ENCODE results near the gene ATG7.
"Not testable (repeated sequence)": the region's sequence is repeated elsewhere in the genome, so short reads cannot be mapped to it uniquely, and the experiment has no call there.

Gene ATG7

DNA sequence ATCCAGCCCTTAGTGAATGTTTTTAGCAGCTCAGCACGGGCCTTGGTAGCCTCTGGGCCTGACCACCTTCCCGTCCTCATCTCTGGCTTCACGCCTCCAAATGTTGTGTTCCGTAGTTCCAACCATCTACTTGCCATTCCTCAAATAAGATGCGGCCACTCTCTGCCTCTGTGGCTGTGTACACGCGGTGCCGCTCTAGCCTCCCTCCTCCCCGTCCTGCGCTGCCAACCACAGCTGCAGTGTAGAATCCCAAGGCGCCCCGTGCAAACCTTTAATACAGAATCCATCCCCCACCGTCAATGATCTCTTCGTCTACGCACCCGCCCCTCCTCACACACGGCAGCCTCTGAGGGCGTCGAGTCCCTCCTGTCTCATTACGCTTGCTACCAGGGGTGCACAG, 294.3 kb downstream of the ATG7 start:
- Histone ChIP-seq H3K27me3 (ENCODE audit: control insufficient read depth, insufficient read depth, low read length) (no peaks in the 10 kb centered on the region), H3K36me3 (ENCODE audit: control insufficient read depth, insufficient read depth, low read length) (peaks cover 15% of the 10 kb centered on the region), H3K4me1 (ENCODE audit: control insufficient read depth, insufficient read depth, low read length) (peaks cover 15% of the 10 kb centered on the region), H3K27ac (ENCODE audit: low read depth, low read length) (peak overlapping the region; percentile 85), H3K9ac (ENCODE audit: low read length) (no peak overlapping the region), H3K4me3 (ENCODE audit: low read length) (no peak overlapping the region)

DNA sequence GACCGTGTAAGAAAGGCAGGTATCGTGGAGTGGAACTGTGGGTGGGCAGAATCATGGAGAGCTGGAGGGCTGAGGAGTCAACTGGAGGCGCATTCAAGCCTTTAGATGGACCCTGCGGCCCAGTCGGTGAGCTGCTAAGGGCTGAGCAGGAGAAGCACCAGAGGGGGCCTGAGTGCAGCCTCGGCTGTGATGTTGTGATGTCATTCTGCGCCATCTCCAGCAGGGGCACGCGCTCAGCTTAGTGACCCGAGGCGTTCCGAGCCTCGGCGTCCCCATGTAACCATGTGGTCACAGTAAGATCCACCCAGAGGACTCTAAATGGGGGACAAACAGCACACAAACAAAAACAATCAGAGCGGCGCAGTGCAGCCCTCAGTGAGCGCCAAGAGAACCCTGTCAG, 294.7 kb downstream of the ATG7 start:
- Histone ChIP-seq H3K36me3 (ENCODE audit: control insufficient read depth, insufficient read depth, low read length) (peaks cover 15% of the 10 kb centered on the region), H3K4me3 (ENCODE audit: low read length) (no peak overlapping the region), H3K27me3 (ENCODE audit: control insufficient read depth, insufficient read depth, low read length) (no peaks in the 10 kb centered on the region), H3K4me1 (ENCODE audit: control insufficient read depth, insufficient read depth, low read length) (peaks cover 13% of the 10 kb centered on the region), H3K27ac (ENCODE audit: low read depth, low read length) (peak overlapping the region; percentile 85), H3K9ac (ENCODE audit: low read length) (no peak overlapping the region)

DNA sequence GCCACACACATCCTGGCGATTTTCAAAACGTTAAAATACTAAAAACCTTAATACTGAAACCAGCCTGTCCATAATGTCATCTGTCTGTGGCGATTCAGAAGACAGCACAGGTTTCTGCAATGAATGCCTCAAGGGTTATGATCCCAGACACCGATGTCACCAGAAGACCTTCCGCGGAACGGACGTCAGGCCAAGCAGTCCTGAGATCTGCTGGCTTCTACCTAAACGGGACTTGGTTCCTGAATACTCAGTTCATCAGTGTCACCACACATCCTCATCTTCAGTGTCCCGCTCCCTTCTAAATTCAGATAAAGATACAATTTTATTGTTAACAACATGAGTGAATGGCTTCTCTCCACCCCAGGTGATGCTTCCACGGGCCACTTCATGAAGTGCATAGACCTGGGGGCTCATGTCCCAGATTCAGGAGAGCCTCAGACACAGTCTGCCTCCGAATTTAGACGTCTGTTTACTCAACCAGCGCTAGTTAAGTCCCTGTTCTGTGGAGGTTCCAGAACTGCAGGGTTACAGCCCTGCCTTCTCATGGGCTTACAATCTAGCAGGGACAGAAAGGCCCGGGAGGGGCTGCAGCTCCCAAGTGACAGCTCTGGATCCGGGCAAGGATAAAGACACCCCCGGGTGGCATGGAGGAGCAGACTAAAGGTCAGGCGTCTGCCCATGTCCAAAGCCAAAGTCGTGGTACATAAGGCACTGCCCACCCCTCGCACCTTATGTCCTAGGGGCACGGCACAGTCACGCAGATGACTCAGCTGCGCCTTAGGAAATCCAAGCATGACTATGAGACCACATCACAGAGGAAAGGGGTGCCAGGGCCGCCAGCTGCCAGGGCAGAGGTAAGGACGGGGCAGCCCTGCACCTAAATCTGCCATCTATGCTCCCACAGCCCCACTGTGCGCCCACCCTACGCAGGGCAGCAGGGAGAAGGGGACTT, 295.6 kb downstream of the ATG7 start:
- H3K36me3 ChIP-seq (ENCODE audit: control insufficient read depth, insufficient read depth, low read length), result peaks cover 15% of the 10 kb centered on the region
- no peak overlapping the region for H3K4me3 ChIP-seq (ENCODE audit: low read length)
- no peaks in the 10 kb centered on the region for H3K27me3 ChIP-seq (ENCODE audit: control insufficient read depth, insufficient read depth, low read length)
- peaks cover 13% of the 10 kb centered on the region for H3K4me1 ChIP-seq (ENCODE audit: control insufficient read depth, insufficient read depth, low read length)
- H3K9ac ChIP-seq (ENCODE audit: low read length), result no peak overlapping the region
- H3K27ac ChIP-seq (ENCODE audit: low read depth, low read length), result peak overlapping the region; percentile 85

DNA sequence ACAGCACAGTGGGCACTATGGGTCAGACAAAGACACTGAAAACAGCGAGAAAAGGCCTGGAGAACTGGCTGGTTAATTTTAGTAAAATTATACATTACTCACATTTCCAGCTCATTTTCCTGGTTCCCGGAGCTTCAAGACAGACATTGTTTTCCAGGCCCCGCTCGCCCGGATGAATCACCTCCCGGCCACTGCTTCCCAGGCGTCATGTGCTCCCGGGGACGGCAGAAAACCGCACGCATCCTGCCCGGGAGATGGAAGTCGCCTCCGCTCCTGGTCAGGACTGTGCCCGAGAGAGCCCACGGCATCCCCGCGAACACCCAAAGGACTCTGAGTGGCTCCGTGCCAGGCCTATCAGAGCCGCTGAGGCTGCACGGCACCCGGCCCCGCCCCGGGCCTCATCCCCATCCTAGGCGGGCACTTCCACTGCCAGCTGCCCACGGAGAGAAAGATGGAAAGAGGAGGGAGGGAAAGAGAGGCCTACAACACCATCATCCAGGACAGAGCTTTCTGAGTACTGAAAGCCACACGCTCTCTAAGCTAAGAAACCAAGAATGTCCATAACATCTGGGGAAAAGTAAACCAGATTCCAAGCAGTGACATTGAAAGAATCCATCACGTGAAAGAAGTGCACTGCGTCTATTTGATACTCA, 296.4 kb downstream of the ATG7 start:
- Histone ChIP-seq H3K9ac (ENCODE audit: low read length) (no peak overlapping the region), H3K4me1 (ENCODE audit: control insufficient read depth, insufficient read depth, low read length) (peaks cover 13% of the 10 kb centered on the region), H3K27ac (ENCODE audit: low read depth, low read length) (peak overlapping the region; percentile 85), H3K36me3 (ENCODE audit: control insufficient read depth, insufficient read depth, low read length) (peaks cover 11% of the 10 kb centered on the region), H3K4me3 (ENCODE audit: low read length) (peak overlapping the region; percentile 45), H3K27me3 (ENCODE audit: control insufficient read depth, insufficient read depth, low read length) (no peaks in the 10 kb centered on the region)

DNA sequence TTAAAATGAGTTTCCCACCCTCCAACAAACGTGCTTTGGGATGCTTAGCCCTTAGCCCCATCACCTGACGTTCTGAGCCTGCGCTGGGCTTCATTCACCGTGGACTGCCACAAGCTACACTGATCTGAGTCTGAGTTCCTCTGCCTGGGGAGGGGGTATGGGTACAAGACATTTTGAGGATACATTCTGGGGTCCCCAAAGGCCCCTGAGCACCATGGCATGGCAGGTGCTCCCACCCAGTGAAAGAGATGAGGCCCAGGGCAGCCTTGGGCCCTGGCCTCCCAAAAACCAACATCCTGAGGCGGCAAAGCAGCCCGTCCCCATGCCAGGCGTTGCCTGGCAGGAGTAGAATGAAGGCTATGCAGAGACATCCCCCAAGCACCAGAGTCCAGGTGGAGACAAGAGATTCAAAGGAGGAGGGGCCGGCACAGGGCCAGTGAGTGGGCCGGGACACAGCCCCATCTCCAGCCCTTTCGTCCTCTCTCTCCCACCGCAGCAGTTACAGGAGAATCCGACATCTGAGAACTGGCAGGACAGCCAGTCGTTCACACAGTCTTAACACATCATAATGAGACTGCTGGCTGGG, 297.1 kb downstream of the ATG7 start:
- Histone ChIP-seq H3K4me3 (ENCODE audit: low read length) (no peak overlapping the region), H3K36me3 (ENCODE audit: control insufficient read depth, insufficient read depth, low read length) (peaks cover 8% of the 10 kb centered on the region), H3K27me3 (ENCODE audit: control insufficient read depth, insufficient read depth, low read length) (no peaks in the 10 kb centered on the region), H3K27ac (ENCODE audit: low read depth, low read length) (peak overlapping the region; percentile 85), H3K4me1 (ENCODE audit: control insufficient read depth, insufficient read depth, low read length) (peaks cover 13% of the 10 kb centered on the region), H3K9ac (ENCODE audit: low read length) (no peak overlapping the region)

DNA sequence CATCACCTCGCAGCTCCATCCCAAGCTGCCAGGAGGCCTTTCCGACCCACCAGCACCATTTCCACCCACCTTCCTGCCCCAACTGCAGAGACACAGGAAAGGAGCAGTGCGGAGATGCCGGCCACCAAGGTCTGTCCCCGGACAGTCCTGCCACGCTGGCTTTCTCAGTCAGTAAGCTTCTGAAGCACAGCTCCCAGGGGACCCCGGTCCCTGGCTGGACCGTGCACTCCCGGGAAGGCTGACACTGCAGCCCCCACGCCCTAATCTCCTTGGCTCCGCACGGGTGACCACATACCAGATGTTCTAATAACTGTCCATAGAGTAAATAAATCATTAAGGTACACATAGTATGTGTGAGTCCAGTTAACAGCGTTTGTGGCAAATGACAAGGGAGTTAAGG, 298.1 kb downstream of the ATG7 start:
- Histone ChIP-seq H3K27me3 (ENCODE audit: control insufficient read depth, insufficient read depth, low read length) (no peaks in the 10 kb centered on the region), H3K27ac (ENCODE audit: low read depth, low read length) (no peak overlapping the region), H3K9ac (ENCODE audit: low read length) (no peak overlapping the region), H3K4me1 (ENCODE audit: control insufficient read depth, insufficient read depth, low read length) (peaks cover 13% of the 10 kb centered on the region), H3K36me3 (ENCODE audit: control insufficient read depth, insufficient read depth, low read length) (peaks cover 12% of the 10 kb centered on the region), H3K4me3 (ENCODE audit: low read length) (no peak overlapping the region)

DNA sequence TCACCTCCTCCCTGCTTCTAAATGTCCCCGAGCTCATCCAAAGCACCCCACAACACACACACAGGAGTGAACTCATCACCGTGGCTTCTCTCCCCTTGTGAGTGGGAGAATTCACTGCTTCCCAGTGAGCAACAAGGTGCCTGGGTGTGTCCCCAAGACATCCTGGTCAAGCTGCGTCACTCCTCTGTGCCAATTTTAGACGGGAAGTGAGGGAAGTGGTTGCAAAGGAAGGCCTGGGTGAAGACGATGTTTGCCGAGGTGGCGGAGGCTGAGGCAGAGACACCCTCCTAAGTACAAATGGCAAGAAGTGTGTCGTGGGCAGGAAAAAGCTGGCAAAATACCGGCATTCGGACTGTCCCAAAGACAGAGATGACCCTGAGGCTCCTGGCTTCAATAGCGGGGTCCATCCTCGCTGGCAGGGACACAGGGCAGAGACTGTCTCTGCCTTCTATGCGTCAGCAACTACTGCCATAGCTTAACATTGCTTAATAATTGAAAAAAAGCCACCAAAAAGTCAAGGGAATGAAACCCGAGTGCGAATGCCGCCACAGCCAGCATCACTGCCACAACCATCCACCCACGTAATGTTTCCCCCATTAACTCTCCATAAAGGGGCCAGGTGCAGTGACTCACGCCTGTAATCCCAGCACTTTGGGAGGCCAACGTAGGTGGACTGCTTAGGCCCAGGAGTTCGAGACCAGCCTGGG, 298.7 kb downstream of the ATG7 start:
- Histone ChIP-seq H3K4me1 (ENCODE audit: control insufficient read depth, insufficient read depth, low read length) (peaks cover 13% of the 10 kb centered on the region), H3K36me3 (ENCODE audit: control insufficient read depth, insufficient read depth, low read length) (peaks cover 10% of the 10 kb centered on the region), H3K4me3 (ENCODE audit: low read length) (no peak overlapping the region), H3K27ac (ENCODE audit: low read depth, low read length) (no peak overlapping the region), H3K27me3 (ENCODE audit: control insufficient read depth, insufficient read depth, low read length) (no peaks in the 10 kb centered on the region), H3K9ac (ENCODE audit: low read length) (no peak overlapping the region)

DNA sequence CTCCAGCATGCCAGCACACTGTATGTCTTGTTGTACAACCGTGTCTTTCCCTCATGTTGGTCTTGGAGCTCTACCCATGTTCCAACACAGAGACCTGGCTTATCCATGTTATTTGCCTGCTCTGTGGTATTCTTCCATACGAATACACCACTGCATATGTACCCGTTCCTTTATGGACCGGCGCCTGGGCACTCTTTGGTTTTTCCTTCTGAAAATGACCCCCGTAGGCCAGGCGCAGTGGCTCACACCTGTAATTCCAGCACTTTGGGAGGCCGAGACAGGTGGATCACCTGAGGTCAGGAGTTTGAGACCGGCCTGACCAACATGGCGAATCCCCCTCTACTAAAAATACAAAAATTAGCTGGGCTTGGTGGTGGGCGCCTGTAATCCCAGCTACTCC, 300.5 kb downstream of the ATG7 start:
- not testable (repeated sequence) for H3K27me3 ChIP-seq (ENCODE audit: control insufficient read depth, insufficient read depth, low read length); H3K36me3 ChIP-seq (ENCODE audit: control insufficient read depth, insufficient read depth, low read length); H3K4me3 ChIP-seq (ENCODE audit: low read length); H3K9ac ChIP-seq (ENCODE audit: low read length); H3K27ac ChIP-seq (ENCODE audit: low read depth, low read length)
- H3K4me1 ChIP-seq (ENCODE audit: control insufficient read depth, insufficient read depth, low read length), result peaks cover 13% of the 10 kb centered on the region

DNA sequence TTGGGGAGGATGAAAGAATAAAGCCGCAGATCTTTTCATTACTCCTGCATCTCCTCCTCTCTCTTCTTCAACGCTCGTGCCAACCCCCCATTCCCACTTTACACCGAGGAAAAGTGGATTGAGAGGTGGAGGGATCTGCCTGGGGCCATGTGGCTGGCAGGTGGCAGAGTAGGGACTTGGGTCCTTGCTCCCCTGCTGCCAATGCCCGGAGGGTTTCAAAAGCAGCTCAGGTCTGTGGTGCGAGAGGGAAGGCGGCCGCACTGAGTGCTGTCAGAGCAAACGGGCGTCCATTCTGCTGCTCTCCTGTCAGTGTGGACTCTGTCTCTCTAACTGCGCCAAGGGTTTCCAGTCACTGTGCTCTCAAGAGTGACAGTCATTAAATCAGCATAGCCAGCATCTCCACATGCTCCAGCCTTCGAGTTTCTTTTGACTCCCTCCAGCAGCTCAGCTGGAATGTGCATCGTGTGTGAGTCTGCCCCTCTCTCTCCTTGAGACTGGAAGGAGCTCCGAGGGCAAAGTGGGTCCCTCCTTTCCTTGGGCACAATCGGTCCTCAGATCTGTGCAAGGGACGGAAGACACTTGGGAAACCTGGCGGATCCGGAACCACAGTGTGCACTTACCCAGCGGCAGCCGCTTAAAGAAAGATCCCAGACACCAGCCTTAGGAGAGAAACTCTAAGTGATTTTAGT, 302.9 kb downstream of the ATG7 start:
- Histone ChIP-seq H3K27ac (ENCODE audit: low read depth, low read length) (no peak overlapping the region), H3K36me3 (ENCODE audit: control insufficient read depth, insufficient read depth, low read length) (peaks cover 4% of the 10 kb centered on the region), H3K27me3 (ENCODE audit: control insufficient read depth, insufficient read depth, low read length) (no peaks in the 10 kb centered on the region), H3K9ac (ENCODE audit: low read length) (no peak overlapping the region), H3K4me3 (ENCODE audit: low read length) (no peak overlapping the region), H3K4me1 (ENCODE audit: control insufficient read depth, insufficient read depth, low read length) (no peaks in the 10 kb centered on the region)

DNA sequence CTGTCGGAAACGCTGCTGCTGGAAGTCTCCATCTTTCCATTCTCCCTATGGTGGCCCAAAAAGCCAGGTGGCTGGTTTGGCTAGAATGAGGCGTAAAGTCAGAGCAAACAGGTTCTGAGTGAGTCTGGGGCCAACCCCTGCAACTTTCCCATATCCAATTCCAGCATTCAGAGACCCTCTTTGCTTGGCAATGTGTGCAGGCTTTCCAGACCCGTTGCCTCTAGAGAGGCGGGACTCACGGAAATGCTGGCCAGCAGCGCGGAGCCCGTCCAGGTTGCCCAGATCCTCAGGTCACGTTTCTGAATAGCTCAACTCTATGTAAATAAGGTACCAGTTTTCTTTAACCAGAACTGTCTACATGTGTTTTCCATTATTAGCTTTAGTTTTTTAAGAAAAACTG, 303.5 kb downstream of the ATG7 start:
- Histone ChIP-seq H3K4me3 (ENCODE audit: low read length) (no peak overlapping the region), H3K4me1 (ENCODE audit: control insufficient read depth, insufficient read depth, low read length) (no peaks in the 10 kb centered on the region), H3K36me3 (ENCODE audit: control insufficient read depth, insufficient read depth, low read length) (peaks cover 4% of the 10 kb centered on the region), H3K27me3 (ENCODE audit: control insufficient read depth, insufficient read depth, low read length) (no peaks in the 10 kb centered on the region), H3K27ac (ENCODE audit: low read depth, low read length) (no peak overlapping the region), H3K9ac (ENCODE audit: low read length) (no peak overlapping the region)

DNA sequence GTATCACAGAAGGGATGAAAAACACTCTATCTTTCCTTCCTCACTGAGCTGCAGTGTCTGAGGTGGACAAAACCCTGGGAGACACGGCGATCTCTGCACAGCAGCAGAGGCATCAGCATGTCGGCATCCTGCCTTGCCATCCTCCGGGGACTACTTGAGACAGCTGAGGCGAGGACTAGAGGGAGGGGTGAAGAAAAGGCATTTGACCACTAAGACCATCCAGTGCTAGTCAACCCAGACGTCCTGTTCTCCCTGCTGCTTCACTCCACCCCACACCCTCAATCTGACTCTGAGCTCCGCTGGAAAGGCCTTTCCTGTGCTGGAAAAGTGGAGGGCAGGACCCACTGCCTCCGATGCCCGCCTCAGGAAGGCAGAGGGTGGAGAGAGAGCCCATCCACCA, 304.3 kb downstream of the ATG7 start:
- Histone ChIP-seq H3K4me1 (ENCODE audit: control insufficient read depth, insufficient read depth, low read length) (peaks cover 3% of the 10 kb centered on the region), H3K9ac (ENCODE audit: low read length) (no peak overlapping the region), H3K27me3 (ENCODE audit: control insufficient read depth, insufficient read depth, low read length) (no peaks in the 10 kb centered on the region), H3K27ac (ENCODE audit: low read depth, low read length) (no peak overlapping the region), H3K4me3 (ENCODE audit: low read length) (no peak overlapping the region), H3K36me3 (ENCODE audit: control insufficient read depth, insufficient read depth, low read length) (peaks cover 4% of the 10 kb centered on the region)

DNA sequence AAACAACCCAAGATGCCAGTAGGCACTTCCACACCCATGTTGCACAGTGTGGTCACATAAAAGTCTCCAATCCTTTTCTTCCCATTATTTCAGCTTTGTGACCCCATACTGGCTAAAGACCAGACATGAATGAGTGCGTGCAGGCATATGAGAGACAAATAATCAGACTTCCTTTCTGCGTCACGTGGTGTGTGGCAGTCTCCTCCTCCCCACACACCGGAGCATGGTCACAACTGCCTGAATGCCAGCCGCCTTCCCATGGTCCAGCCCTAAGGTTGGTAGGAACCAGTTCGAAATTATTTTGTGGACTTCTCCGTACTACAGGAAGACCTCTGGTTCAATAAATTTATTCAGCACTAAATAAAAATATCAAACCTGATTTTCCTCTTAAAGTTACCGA, 306.0 kb downstream of the ATG7 start:
- Histone ChIP-seq H3K4me1 (ENCODE audit: control insufficient read depth, insufficient read depth, low read length) (peaks cover 14% of the 10 kb centered on the region), H3K4me3 (ENCODE audit: low read length) (no peak overlapping the region), H3K9ac (ENCODE audit: low read length) (no peak overlapping the region), H3K27me3 (ENCODE audit: control insufficient read depth, insufficient read depth, low read length) (no peaks in the 10 kb centered on the region), H3K36me3 (ENCODE audit: control insufficient read depth, insufficient read depth, low read length) (peaks cover 4% of the 10 kb centered on the region), H3K27ac (ENCODE audit: low read depth, low read length) (no peak overlapping the region)

Measured in rectal smooth muscle tissue (tissue), 1 donor.